HG02798 (cell line): Measurements from ENCODE around the gene GHRH.

Experiments used
- ATAC-seq: cut with Tn5 transposase; IDR thresholded peaks from one replicate; pipeline ENCODE4 v1.9.1; 2021; ENCODE audit warnings: mild to moderate bottlenecking; ENCODE audit not compliant: unreplicated experiment, poor library complexity

Gene GHRH

GRCh38 chr20:37293301-37293943 is 31.8 kb upstream of the GHRH start:
- no peak for ATAC-seq

- ATAC-seq: peak; percentile 33
Measured at GRCh38 chr20:37291724-37292126, 30.1 kb upstream of the GHRH start.

- ATAC-seq: no peak
Measured at GRCh38 chr20:37290158-37290810, 28.7 kb upstream of the GHRH start.

GRCh38 chr20:37288091-37288490 is 26.5 kb upstream of the GHRH start:
- no peak for ATAC-seq

GRCh38 chr20:37285664-37286374 is 24.2 kb upstream of the GHRH start:
- no peak for ATAC-seq

GRCh38 chr20:37284691-37285161 is 23.1 kb upstream of the GHRH start:
- ATAC-seq: no peak

- ATAC-seq: no peak
Measured at GRCh38 chr20:37283530-37284195, 22.0 kb upstream of the GHRH start.

GRCh38 chr20:37282556-37282955 is 20.9 kb upstream of the GHRH start:
- ATAC-seq: no peak

- no peak for ATAC-seq
Measured at GRCh38 chr20:37280403-37280802, 18.8 kb upstream of the GHRH start.

GRCh38 chr20:37279820-37280219 is 18.2 kb upstream of the GHRH start:
- ATAC-seq: no peak

GRCh38 chr20:37278966-37279590 is 17.5 kb upstream of the GHRH start:
- ATAC-seq: no peak

GRCh38 chr20:37277253-37277593 is 15.6 kb upstream of the GHRH start:
- no peak for ATAC-seq

- ATAC-seq: peak; percentile 55
Measured at GRCh38 chr20:37276494-37277252, 15.1 kb upstream of the GHRH start.

GRCh38 chr20:37274851-37275524 is 13.4 kb upstream of the GHRH start:
- no peak for ATAC-seq

GRCh38 chr20:37273988-37274387 is 12.4 kb upstream of the GHRH start:
- no peak for ATAC-seq

- ATAC-seq: no peak
Measured at GRCh38 chr20:37271421-37271768, 9.8 kb upstream of the GHRH start.

- no peak for ATAC-seq
Measured at GRCh38 chr20:37270576-37271420, 9.2 kb upstream of the GHRH start.

- no peak for ATAC-seq
Measured at GRCh38 chr20:37267667-37268313, 6.2 kb upstream of the GHRH start.
